Superior temporal gyrus (tissue), 1 donor: ENCODE measurements around the gene SUPV3L1.

Source experiments
- DNase-seq: peaks from one replicate; pipeline ENCODE4 v3.0.0-alpha.2; 2016; ENCODE audit errors: extremely low spot score

SUPV3L1 gene

DNA sequence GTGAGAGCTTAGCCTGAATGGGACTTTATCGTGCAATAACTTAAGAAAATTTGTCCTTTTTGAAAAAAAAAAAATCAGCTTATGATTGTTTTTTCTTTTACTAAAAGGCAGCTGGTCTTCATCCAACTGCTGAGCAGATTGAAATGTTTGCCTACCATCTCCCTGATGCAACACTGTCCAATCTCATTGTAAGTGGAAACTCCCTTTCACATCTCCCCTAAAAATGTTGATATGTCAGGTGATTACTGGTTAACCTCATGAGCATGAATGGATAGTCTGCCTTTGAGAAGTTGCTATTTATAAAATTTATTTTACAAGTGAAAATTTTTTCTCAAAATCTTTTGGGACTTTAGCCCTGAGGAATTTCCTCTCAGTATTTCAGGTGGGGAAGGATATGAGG, 22.3 kb downstream of the SUPV3L1 start:
- no peak for DNase-seq

DNA sequence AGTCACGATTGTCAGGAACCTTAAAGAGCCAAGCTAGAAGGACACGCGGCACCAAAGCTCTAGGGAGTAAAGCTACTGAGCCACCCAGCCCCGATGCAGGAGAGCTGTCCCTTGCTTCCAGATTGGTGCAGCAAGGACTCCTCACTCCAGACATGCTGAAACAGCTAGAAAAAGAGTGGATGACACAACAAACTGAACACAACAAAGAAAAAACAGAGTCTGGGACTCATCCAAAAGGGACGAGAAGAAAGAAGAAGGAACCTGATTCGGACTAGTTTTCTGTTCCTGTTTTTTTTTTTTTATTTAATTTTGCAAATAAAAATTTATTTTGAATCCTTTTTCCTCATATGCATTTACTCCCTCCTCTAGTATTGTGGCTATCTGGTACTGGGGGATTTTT, 28.7 kb downstream of the SUPV3L1 start:
- no peak for DNase-seq

DNA sequence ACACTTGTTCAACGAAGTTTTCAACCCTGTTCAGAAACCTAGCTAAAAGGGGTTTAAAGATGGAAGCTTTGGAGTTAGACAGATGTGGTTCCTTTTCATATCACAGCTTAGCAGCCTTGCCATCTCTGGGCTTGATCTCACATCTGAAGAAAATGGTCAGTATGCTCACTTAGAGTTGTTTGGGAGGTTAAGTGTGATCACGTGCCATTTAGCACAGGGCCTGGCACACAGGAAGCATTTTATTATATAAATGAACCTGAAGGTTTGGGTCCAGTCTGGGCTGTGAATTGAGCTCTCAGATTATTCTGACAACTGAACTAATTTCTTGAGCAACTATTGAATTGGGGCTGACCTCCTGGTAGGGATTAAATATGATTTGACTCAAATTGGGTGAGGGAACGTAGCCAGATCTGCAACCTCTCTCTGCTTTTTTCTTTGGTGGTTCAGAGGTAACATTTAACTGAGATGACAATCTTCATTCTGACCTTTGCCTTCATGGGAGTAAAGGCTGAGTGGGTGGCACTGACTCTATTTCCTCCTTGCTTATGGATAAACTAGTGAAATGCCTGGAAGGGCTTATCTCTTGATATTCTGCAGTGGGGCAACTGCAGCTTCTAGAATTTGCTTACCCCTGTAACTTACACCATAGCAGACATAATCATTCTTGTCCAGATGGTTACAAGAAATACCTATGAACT, 29.9 kb downstream of the SUPV3L1 start:
- no peak for DNase-seq

DNA sequence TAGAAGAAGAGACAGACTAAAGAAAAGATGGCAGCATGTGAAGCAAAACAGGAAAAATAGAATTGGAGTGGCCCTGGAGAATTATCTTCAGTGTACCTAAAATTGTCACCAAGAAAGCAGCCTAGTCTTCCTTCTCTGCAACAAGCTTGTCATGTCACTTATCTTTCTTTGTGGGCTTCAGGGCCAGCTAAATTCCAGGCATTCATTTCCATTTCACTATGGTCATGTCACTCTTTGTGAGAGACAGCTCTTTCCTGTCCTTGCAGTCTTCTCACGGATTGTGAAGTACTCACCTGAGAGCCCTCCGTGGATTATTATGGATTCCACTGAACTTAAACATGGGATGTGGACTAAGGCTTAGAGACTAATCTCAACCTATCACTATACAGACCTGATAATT, 31.1 kb downstream of the SUPV3L1 start:
- DNase-seq, result no peak

DNA sequence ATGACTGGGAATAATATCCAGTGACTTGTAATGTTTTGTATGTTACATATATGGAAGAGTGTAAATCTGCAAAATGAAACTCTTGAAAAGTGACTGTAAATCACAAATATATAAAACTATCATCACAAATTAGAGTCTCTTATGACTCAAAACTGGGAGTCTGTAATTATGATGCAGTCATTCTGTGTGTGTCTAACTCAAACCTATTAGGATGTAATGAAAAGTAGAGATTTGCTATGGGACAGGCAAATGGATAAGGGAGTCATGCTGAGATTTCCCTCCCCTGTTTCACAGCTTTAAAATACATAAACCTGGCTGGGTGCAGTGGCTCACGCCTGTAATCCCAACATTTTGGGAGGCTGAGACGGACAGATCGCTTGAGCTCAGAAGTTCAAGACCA, 31.5 kb downstream of the SUPV3L1 start:
- DNase-seq, result no peak

DNA sequence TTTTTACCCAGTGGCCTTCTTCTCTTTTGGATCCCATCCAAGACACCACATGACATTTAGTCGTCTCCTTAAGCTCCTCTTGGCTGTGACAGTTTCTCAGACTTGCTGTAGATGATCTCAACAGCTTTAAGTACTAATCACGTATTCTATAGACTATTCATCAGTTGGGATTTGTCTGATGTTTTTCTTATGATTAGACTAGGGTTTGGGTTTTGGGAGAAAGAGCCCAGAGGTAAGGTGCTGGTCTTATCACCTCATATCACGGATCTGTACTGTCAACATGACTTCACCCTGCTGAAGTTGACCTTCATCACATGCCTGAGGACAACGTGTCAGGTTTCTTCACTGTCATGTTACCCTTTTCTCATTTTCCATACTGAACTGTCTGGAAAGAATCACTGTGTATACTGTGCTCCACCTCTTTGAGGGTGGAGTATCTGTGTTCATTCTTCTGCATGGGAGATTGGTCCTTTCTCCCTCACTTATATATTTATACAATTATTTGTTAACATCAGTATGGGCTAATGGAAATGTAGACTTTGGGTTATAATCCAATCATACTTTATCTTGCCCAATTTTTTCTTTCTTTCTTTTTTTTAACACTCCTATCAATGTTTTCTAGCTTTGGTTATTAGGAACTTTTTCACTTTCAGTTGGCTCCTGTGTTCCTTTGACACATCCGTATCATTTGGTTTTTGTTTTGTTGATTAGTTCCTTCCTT, 33.7 kb downstream of the SUPV3L1 start:
- no peak for DNase-seq

DNA sequence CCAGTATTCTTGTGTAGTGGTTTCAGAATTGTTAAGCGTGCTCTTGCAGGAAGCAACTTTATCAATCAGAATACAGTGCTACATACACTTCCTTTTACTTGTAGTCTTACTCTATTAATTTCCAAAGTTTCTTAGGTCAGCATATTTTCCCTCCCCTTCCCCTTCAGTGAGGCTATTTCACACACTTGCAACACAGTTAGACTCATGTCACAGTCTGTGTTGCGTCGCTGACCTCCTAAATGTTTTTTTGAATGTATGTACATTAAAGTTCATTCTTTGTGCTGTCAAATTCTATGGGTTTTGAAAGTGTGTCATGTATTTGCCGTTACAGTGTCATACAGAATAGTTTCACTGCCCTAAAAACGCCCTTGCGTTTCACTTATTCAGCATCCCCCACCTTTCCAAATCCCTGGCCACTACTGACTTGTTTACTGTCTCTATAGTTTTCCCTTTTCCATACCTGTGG, 34.7 kb downstream of the SUPV3L1 start:
- DNase-seq, result no peak

DNA sequence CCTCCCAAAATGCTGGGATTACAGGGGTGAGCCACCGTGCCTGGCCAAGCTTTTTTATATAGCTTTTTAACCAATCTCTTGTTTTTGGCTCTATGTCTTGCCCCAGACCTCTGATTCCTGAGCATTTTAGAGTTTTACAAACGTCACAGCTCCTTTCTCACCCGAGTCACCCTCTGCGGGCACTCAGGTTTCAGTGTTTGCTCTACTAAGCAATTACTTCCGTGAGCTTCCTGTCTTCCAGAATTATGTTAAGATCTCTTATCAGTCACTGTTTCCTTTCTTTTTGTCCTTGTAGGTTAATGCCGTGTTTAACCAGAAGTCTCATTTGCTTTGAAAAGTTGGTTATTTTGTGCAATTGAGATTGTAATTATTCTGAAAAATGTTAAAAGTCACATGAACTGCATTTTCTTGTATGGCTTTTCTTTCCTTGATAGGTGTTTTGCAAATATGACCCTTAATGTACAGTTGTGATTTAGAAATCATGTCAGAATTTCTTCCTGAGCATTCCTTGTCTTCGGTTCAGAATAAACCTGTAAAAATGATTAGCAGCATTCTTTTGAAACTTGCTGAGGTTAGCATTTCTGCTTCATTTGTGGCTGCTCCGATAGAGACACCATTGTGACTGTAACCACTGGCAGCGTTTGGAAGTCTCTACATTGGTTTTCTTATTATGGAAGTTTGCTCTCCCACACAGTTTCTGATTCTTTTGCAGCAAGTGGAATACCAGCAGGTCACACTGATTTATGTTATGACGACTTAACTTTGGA, 35.6 kb downstream of the SUPV3L1 start:
- no peak for DNase-seq

DNA sequence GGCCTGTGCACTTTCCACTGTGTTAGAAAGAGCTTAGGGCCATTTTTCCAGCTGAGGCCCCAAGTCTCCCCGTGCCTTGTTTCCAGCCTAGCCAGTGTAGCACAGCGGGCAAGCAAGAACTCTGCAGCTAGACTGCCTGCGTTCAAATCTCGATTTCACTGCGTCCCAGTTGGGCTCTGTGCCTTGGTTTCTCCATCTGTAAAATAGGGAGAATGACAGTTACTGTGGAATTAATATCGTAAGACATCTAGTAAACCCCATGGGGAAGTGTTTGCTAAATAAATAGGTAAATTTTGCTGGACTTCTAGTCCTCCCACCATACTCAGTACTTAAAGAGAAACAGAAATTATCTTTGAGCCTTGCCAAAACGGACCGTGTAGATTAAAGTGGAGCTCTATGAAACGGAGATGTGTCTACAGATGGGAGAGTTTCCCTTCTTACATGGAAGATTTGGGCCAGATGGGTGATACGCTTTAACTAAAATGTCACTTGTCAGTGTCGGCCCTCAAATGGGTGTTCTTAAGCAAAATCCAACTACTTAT, 36.6 kb downstream of the SUPV3L1 start:
- DNase-seq, result no peak

DNA sequence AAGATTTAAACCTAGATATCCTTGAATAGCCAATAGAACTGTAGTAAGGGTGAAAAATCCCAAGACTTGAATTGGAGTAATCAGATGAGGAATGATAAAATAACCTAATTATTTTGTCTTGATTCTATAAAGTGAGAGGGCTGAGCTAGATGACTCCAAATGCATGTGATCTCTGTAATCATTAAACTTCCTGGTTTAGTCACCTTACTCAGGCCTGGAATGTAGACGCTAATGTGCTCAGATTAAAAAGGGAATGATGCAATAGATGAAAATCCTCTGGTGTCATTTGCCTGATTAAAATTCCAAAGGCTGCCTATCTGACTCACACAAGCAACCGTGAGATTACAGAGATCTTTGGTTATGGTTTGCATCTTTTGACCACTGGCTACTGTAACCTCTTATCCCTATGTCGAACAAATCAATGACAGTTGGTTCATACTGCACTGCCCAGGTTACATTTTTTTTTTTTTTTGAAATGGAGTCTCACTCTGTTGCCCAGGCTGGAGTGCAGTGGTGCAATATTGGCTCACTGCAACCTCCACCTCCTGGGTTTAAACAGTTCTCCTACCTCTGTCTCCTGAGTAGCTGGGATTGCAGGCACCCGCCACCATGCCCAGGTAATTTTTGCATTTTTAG, 37.2 kb downstream of the SUPV3L1 start:
- no peak for DNase-seq

DNA sequence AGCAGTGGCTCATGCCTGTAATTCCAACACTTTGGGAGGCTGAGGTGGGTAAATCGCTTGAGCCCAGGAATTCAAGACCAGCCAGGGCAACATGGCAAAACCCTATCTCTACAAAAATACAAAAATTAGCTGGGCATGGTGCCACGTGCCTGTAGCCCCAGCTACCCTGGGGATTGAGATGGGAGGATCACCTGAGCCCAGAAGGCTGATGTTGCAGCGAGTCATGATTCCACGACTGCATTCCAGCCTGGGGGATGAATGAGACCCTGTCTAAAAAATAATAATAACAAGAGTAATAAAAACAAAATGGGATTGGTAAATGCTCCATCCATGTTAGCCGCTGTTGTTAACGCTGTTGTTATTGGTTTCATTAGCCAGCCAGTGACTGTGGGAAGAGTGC, 38.8 kb downstream of the SUPV3L1 start:
- no peak for DNase-seq

DNA sequence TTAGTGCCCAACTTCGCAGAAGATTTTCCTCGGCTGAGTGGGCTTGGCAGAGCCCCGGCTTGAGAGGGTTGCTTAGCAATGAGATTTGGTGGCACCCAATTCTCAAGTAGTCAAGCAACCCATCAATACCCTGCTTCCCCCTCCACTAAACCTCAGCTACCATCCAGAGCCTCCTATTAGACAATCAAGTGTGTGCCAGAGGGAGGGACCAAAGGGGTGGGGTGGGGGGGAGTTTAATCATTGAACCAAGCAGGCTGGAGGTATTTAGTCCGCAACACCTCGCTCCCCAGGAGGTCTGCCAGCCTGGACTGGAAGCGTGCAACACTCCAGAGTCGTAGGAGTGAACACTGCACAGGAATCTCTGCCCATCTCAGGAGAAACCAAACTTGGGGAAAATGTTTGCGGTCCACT, 40.0 kb downstream of the SUPV3L1 start, which contains the start of gene HKDC1:
Gene HKDC1, plus strand, starts transcription at position 292 of the 411 bp plus-strand sequence. Its CDS starts 104 bp downstream, at position 396.
- no peak for DNase-seq

DNA sequence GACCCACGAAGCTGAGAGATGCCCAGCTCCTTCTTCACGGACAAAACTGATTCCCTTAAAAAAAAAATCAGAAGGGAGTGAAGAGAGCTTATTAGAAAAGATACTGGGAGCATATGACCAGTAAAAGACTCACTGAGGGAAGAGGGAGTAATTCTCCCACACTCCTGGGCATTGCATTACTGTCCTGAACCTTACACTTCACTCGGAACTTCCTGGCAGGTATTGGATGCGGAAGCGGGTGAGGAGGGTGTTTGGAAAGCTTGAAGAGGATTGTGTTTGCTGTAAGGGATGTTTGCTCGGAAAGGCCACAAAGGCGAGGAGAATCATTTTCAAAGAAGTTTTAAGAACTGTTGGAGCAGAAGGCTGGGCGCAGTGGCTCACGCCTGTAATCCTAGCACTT, 40.5 kb downstream of the SUPV3L1 start:
- DNase-seq, result no peak

DNA sequence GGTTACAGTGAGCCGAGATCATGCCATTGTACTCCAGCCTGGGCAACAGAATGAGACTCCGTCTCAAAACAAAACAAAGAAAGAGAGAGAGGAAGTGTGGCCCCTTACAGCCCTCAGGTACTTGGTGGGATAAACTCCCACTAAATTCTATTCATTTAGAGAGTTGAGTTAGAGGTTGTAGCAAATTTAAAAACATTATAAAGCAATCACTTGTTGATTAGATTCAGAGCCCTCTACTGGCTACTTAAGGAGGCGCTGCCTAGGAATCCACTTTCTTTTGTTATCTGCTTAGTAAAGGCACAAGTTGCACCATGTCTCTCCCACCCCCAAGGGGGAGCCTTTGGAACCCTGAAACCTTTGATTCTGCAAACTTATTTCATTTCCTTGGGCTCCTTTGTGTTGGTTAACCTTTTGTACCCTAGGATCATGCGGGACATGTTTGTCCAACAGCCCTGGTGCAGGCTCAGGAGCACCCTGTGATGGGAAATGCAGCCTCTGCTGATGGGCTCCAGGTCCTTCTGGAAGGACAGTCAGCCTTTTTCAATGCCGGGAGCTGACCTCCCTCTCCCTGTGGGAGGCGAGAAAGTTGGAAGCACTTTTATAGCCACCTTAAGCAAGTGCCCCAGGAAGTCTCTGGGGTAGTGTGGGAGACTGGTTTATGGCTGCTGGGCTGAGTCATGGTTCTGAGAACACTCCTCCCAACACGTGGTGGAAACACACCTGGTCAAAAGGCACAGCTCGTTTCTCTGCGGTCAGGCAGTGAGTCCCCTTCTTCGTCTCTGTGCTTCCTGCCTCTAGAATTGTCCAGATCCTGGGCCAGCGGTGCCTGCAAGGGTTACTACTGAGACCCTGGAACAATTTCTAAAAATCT, 42.4 kb downstream of the SUPV3L1 start:
- peak; percentile 58 for DNase-seq

DNA sequence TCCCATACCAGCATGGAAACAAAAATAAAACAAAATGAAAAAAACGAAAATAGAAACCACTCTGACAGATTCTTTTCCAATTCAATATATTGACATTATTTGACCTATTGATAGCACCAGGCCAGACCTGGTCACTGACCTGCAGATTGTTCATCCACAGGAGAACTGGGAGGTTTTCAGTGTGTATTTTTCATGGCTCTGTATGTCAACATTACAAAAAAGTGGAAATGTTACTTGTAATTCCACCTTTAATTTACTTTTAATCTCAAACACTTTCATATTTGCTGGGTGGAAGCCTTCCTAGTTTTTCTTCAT, 43.0 kb downstream of the SUPV3L1 start:
- no peak for DNase-seq

DNA sequence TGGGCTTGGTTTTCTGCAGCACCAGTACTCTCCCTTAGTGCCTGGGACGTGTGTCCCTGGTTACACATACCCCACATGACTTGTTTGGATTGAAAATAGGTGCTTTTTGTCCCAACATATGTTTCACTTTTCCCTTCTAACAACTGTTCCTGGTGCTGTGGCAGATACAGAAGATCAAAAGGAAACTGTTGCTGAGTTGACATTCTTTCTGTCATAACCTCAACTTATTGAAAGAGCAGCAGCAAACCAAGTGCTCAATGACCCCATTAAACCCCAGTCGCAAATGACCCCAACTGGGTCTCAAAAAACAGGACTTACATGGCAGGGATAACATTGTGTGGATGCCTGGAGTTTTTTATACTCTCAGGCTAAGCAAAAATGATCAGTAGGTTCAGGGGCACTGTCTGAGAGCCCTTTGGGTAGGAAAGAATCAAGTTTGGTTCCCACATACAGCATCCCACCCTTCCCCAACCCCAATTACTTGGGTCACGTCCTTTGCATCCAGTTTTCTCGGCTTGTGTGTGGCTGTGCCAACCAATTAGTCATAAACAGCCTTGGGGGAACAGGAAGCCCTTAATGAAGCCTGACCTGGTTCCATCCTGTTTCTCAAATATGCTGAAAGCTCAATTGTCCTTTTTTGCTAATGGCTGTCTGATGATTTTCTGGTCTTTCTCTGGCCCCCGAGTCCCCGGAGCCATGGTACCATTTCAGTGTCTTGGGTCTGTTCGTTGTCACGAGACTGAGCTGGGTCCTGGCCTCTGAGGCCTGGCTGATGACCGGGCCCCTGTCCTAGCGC, 45.0 kb downstream of the SUPV3L1 start:
- DNase-seq, result no peak

DNA sequence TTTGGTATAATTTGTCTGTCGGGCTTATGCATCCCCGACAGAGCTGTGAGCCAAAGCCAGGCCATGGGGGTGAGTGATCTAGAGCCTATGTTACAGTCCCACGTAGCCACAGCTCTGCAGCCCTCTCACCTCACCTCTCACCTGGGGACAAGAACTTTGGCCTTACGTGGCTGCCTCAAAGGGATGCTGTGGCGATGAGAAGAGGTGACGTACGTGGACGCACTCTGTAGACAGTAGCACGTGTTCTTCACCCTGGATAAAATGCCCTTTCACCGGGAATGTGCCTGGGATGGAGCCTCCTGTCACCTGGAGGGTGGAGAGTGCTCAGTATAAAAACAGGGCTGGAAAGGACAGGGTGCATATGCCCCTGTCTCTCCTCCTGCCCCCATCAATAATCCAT, 45.6 kb downstream of the SUPV3L1 start:
- no peak for DNase-seq

DNA sequence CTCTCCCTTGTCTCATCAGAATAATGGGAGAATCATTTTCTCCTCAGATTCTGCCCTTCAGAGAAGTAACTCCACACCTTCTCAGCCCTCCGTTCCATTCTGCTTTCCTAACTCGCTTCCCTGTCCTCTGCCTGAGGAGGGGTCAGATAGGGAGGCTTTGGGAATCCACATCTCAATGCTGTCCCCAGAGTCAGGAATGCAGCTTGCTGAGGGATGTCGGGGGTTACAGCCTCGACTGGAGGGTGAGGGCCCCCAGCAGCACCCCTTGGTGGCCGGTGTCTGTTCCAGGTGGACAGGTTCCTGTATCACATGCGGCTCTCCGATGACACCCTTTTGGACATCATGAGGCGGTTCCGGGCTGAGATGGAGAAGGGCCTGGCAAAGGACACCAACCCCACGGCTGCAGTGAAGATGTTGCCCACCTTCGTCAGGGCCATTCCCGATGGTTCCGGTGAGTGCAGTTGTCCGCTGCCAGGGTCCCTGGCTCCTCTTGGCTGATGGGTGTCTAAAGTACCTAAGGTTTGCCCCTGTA, 47.0 kb downstream of the SUPV3L1 start:
- no peak for DNase-seq

DNA sequence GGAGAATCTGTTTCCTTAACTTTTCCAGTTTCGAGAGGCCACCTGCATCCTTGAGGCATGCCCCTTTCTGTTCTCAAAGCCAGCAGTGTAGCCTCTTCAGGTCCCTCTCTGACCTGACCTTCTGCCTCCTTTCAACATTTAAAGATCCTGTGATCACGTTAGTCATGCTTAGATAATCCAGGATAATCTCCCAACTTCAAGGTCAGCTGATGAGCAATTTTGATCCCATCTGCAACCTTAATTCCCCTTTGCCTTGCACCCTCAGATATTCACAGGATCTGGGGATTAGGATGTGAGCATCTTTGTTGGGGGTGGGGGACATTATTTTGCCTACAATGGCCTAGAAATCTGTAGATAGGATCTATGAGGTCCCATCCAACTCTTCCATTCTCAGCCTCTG, 48.1 kb downstream of the SUPV3L1 start:
- no peak for DNase-seq

DNA sequence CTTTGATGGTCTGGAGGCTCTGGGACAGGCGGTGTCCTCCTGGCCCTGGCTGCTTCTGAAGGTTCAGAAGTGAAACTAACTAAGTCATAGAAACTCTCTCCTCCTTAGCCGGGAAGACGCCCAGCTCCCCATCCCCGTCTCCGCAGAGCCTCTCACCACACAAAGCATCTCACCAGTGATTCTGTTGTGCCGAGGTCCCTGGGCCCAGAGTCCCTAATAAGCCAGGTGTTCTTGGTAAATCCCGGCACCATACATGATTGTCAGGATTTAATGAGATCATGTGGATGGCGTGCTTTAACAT, 49.5 kb downstream of the SUPV3L1 start:
- no peak for DNase-seq
